C4-2B (cell line): ENCODE data around the gene PRKAR2A.

Experiments used
- H3K27ac ChIP-seq: fragments of 450-650 bp; 2 replicates; pipeline ENCODE4 v1.5.1; 2017
- CTCF ChIP-seq: fragments of 450-650 bp; conservative IDR thresholded peaks from 2 replicates; pipeline ENCODE4 v1.5.1; 2017; ENCODE audit warnings: mild to moderate bottlenecking
- ZFX ChIP-seq: fragments of 450-650 bp; IDR thresholded peaks from 2 replicates; pipeline ENCODE4 v1.6.1; 2017

Gene PRKAR2A

GRCh38 chr3:48709051-48709461 lies 138.6 kb downstream of the PRKAR2A start:
- no peak for TF ChIP-seq ZFX
- H3K27ac ChIP-seq, result no peak overlapping the region

GRCh38 chr3:48708481-48708889 lies 139.2 kb downstream of the PRKAR2A start:
- no peak for TF ChIP-seq ZFX
- TF ChIP-seq CTCF, result no peak
- H3K27ac ChIP-seq, result no peak overlapping the region

GRCh38 chr3:48707157-48707556 lies 140.5 kb downstream of the PRKAR2A start:
- no peak overlapping the region for H3K27ac ChIP-seq
- no peak for TF ChIP-seq CTCF

GRCh38 chr3:48702320-48702920 lies 145.3 kb downstream of the PRKAR2A start:
- no peak for TF ChIP-seq CTCF
- TF ChIP-seq ZFX, result no peak
- no peak overlapping the region for H3K27ac ChIP-seq

- TF ChIP-seq ZFX (no peak), CTCF (no peak)
- no peak overlapping the region for H3K27ac ChIP-seq
These were observed 146.8 kb downstream of the PRKAR2A start for GRCh38 chr3:48700731-48701405.

- TF ChIP-seq CTCF, result no peak
- TF ChIP-seq ZFX, result no peak
- no peak overlapping the region for H3K27ac ChIP-seq
These were observed 148.8 kb downstream of the PRKAR2A start for GRCh38 chr3:48698891-48699290.

GRCh38 chr3:48697952-48698351 lies 149.7 kb downstream of the PRKAR2A start:
- TF ChIP-seq CTCF (no peak), ZFX (no peak)
- H3K27ac ChIP-seq, result no peak overlapping the region

- H3K27ac ChIP-seq, result no peak overlapping the region
- TF ChIP-seq CTCF (no peak), ZFX (no peak)
These were observed 151.1 kb downstream of the PRKAR2A start for GRCh38 chr3:48696601-48697000.
